Esophagus muscularis mucosa (tissue), 4 donors: ENCODE data around the gene C3orf70. TPM values are rescaled to one million over a fixed set of nuclear protein-coding genes. Genes with fewer than 3 reads are reported as not detected.
A peak's percentile ranks its signal among the peaks of the same experiment; 100 is the strongest.

Experiments
- DNase-seq: peaks from one replicate; pipeline ENCODE4 v3.0.0-alpha.2; 2017; ENCODE audit errors: extremely low spot score
- H3K27ac ChIP-seq, 4 donors: fragments of 200-600 bp; sonication (generic); replicated peaks in 1 of 4; 1 replicate in 3 of 4; 2 replicates in 1 of 4; pipeline ENCODE4 v1.5.1; 2016 to 2019; ENCODE audit warnings: mild to moderate bottlenecking in 1 of 4
- H3K27me3 ChIP-seq, 4 donors: fragments of 200-600 bp; sonication (generic); one replicate each; pipeline versions ENCODE4 v1.5.1 to v1.6.0; 2016 to 2019
- H3K36me3 ChIP-seq, 4 donors: fragments of 200-600 bp; sonication (generic); one replicate each; pipeline ENCODE4 v1.5.1; 2016 to 2019
- H3K4me1 ChIP-seq, 4 donors: fragments of 200-600 bp; sonication (generic); one replicate each; pipeline ENCODE4 v1.5.1; 2016 to 2019
- H3K4me3 ChIP-seq, 4 donors: fragments of 200-600 bp; sonication (generic); 1 replicate in 2 of 4; 2 replicates in 2 of 4; pipeline ENCODE4 v1.5.1; 2016 to 2019; ENCODE audit warnings: mild to moderate bottlenecking in 4 of 4, moderate library complexity in 1 of 4
- H3K9me3 ChIP-seq, 4 donors: fragments of 200-600 bp; sonication (generic); 1 replicate in 3 of 4; 2 replicates in 1 of 4; pipeline ENCODE4 v1.5.1; 2016 to 2019
- EP300 ChIP-seq: sonication (generic); formaldehyde crosslinking; IDR thresholded peaks from one replicate; pipeline ENCODE4 v1.6.1; 2017; ENCODE audit warnings: antibody characterized with exemption
- POLR2A ChIP-seq: fragments of 450-650 bp; IDR thresholded peaks from one replicate; pipeline ENCODE4 v1.6.1; 2017; ENCODE audit warnings: antibody characterized with exemption, moderate library complexity, mild to moderate bottlenecking, low read depth
- POLR2AphosphoS5 ChIP-seq, 2 donors: sonication (generic); formaldehyde crosslinking; IDR thresholded peaks; one replicate each; pipeline ENCODE4 v1.6.1; 2017; ENCODE audit warnings: antibody characterized with exemption in 2 of 2
- WGBS: methylation state at CpG from one replicate; pipeline ENCODE4 v1.1.5; 2018; 5-methylcytosine and 5-hydroxymethylcytosine counted together
- intact Hi-C: fragments of 100-400 bp; cut with DNase I; formaldehyde crosslinking; loops from one replicate; pipeline ENCODE4 v1.15.1; 2023
- total RNA-seq, 4 donors: library from RNA; depleted of rRNA; stranded (reverse); fragments of >200 nt; gene quantifications; one replicate each; pipeline versions ENCODE4 v1.1.0 to v1.2.1, GENCODE V29; 2016
- TF ChIP-seq, protein P1 (sequence below), 3 experiments: fragments of 200-600 bp in 2 of 3; fragments of 450-650 bp in 1 of 3; sonication (generic) in 2 of 3; IDR thresholded peaks; one replicate each; pipeline ENCODE4 v1.5.1; 2017 to 2019; ENCODE audit warnings: antibody characterized with exemption in 3 of 3, mild to moderate bottlenecking in 2 of 3, moderate library complexity in 1 of 3

Gene C3orf70
- total RNA-seq, 4 donors from 2014 or later: 33.1 to 54.0 (median 38.9) TPM

DNA sequence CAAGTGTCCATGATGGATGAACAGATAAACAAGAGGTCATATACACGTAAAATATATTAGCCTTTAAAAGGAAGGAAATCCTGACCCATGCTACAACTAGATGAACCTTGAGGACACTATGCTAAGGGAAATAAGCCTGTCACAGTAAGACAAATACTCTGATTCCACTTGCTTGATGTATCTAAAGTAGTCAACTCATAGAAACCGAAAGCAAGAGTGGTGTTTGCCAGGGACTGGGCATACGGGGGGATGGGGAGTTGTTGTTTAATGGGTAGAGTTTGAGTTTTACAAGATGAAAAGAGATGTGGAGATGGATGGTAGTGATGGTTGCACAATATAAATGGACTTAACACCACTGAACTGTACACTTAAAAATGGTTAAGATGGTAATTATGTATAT is 65.4 kb downstream of the C3orf70 start:
- WGBS: 67% methylated on average over 3 of the region's 3 CpGs
- peaks cover 0 to 10% (median 5%) of the 10 kb centered on the region in 4 donors for H3K36me3 ChIP-seq
- intact Hi-C loops: loop anchor here (5.0 kb wide), 1 partner anchor 65 kb away; the partner anchor contains the start of gene C3orf70
- DNase-seq: no peak
- peaks cover 0 to 47% (median 42%) of the 10 kb centered on the region in 4 donors for H3K4me1 ChIP-seq
- H3K9me3 ChIP-seq: no peaks in the 10 kb centered on the region
- TF ChIP-seq POLR2A (no peak), POLR2AphosphoS5 (IDR thresholded peaks at IDR 0.05) (no peak), EP300 (no peak)
- TF ChIP-seq, protein P1, sequence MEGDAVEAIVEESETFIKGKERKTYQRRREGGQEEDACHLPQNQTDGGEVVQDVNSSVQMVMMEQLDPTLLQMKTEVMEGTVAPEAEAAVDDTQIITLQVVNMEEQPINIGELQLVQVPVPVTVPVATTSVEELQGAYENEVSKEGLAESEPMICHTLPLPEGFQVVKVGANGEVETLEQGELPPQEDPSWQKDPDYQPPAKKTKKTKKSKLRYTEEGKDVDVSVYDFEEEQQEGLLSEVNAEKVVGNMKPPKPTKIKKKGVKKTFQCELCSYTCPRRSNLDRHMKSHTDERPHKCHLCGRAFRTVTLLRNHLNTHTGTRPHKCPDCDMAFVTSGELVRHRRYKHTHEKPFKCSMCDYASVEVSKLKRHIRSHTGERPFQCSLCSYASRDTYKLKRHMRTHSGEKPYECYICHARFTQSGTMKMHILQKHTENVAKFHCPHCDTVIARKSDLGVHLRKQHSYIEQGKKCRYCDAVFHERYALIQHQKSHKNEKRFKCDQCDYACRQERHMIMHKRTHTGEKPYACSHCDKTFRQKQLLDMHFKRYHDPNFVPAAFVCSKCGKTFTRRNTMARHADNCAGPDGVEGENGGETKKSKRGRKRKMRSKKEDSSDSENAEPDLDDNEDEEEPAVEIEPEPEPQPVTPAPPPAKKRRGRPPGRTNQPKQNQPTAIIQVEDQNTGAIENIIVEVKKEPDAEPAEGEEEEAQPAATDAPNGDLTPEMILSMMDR (IDR thresholded peaks at IDR 0.05): no peak
- H3K27ac ChIP-seq: no peak overlapping the region
- H3K4me3 ChIP-seq: no peak overlapping the region
- H3K27me3 ChIP-seq: no peaks in the 10 kb centered on the region

DNA sequence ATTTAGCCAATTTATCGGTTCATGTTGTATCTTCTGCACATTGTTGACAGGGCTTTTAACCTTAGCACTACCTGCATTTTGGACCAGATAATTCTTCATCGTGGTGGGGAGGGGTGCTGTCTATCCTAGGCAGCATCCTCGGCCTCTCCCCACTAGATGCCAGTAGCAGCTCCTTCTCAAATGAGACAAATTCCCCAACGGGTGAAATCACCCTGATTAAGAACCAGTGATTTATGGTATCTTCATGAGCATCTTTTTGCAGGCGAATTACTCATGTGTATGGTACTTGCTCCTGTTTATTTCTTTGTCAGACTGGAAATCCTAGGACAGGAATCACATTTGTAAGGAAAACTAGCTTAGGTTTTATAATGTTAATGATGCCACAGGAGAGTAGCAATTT is 68.0 kb downstream of the C3orf70 start:
- intact Hi-C loops: loop anchor here (2.0 to 5.0 kb wide), 2 partner anchors 67 to 92 kb away; partner anchors contain the start of gene C3orf70
- TF ChIP-seq POLR2AphosphoS5 (IDR thresholded peaks at IDR 0.05) (peak in 1 of 2 donors; percentile 50), EP300 (no peak), POLR2A (no peak)
- TF ChIP-seq, protein P1 (IDR thresholded peaks at IDR 0.05): peak; percentile 40 to 52 (median 43)
- Histone ChIP-seq H3K9me3 (no peaks in the 10 kb centered on the region), H3K36me3 (peaks cover 0 to 33% (median 16%) of the 10 kb centered on the region in 4 donors), H3K4me3 (no peak overlapping the region), H3K4me1 (peaks cover 0 to 39% (median 32%) of the 10 kb centered on the region in 4 donors), H3K27ac (peak overlapping the region in 1 of 4 donors; percentile 2), H3K27me3 (no peaks in the 10 kb centered on the region)
- 54% methylated on average over 5 of the region's 5 CpGs for WGBS
- DNase-seq: no peak

DNA sequence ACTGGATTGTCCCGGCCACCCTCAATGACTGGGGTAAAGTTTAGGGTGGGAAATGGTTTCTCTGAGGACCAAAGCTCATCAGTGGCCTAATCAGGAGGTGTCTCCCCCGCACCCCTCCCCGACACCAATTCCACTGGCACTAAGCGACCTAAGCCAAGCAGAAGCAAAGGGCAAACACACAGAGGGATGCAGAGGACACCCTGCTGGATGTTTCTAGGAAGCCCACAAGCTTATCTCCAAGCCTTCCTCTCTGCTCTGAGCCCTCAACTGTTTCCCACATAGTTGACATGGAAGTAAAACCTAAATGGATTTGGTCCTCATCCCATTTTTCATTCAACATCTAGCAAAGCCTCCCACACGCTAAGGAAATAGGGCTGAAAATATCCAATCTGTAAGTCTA is 68.5 kb downstream of the C3orf70 start:
- no peak overlapping the region for H3K27ac ChIP-seq
- H3K4me3 ChIP-seq: no peak overlapping the region
- peaks cover 0 to 42% (median 31%) of the 10 kb centered on the region in 4 donors for H3K4me1 ChIP-seq
- TF ChIP-seq, protein P1 (IDR thresholded peaks at IDR 0.05): no peak
- TF ChIP-seq POLR2A (no peak), POLR2AphosphoS5 (IDR thresholded peaks at IDR 0.05) (no peak), EP300 (no peak)
- intact Hi-C loops: loop anchor here (2.0 kb wide), 1 partner anchor 92 kb away; no protein-coding TSS in a partner anchor
- 77% methylated on average over 5 of the region's 5 CpGs for WGBS
- DNase-seq: no peak
- no peaks in the 10 kb centered on the region for H3K27me3 ChIP-seq
- H3K36me3 ChIP-seq: peaks cover 0 to 36% (median 16%) of the 10 kb centered on the region in 4 donors
- H3K9me3 ChIP-seq: no peaks in the 10 kb centered on the region

DNA sequence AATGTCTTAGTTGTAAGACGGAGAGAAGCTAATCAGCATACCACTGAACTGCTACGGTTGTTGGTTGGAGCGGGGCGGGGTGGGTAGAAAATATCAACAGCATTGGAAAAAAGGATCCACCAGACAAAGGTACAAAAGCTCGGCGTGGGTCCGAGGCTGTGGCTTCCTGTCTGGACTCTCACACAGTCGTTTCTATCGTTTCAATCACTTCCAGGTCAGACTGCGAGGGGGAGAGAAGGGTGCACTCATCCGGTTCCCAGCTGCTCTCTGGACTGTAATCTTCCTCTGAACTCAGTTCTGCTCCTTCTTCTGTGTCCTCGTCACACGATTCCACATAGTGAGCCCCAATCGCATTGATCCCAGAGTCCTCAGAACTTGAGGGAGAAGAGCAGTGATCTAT is 70.0 kb downstream of the C3orf70 start:
- no peaks in the 10 kb centered on the region for H3K27me3 ChIP-seq
- no peak for TF ChIP-seq POLR2A
- TF ChIP-seq, protein P1 (IDR thresholded peaks at IDR 0.05): no peak
- TF ChIP-seq POLR2AphosphoS5 (IDR thresholded peaks at IDR 0.05): no peak
- TF ChIP-seq EP300: no peak
- H3K9me3 ChIP-seq: no peaks in the 10 kb centered on the region
- WGBS: 72% methylated on average over 14 of the region's 14 CpGs
- H3K36me3 ChIP-seq: peaks cover 0 to 41% (median 16%) of the 10 kb centered on the region in 4 donors
- peaks cover 0 to 31% (median 28%) of the 10 kb centered on the region in 4 donors for H3K4me1 ChIP-seq
- DNase-seq: no peak
- H3K27ac ChIP-seq: no peak overlapping the region
- no peak overlapping the region for H3K4me3 ChIP-seq
- intact Hi-C loops: no loop called here

DNA sequence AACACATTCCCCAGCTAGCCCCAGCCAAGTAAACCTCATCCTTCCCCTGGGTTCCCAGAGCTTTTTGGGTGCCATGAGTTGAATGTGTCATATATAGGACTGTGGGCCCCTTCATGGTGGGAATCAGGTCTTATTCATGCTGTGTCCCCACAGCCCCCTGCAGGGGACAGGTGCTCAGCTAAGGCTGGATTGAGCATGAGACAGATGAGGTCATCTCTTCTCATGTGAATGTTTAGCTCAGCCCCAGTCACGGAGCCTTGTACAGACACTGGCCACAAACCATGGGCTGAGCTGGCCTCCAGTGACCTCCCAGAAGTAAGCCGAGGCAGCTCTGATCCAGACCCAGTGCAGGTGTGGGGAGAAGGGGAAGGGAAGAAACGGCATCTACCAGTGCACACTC is 70.7 kb downstream of the C3orf70 start:
- H3K9me3 ChIP-seq: no peaks in the 10 kb centered on the region
- 76% methylated on average over 3 of the region's 3 CpGs for whole genome bisulfite sequencing
- peaks cover 0 to 31% (median 23%) of the 10 kb centered on the region in 4 donors for H3K4me1 ChIP-seq
- no peak for TF ChIP-seq POLR2AphosphoS5 (IDR thresholded peaks at IDR 0.05)
- no peak for TF ChIP-seq POLR2A
- TF ChIP-seq, protein P1 (IDR thresholded peaks at IDR 0.05): no peak
- TF ChIP-seq EP300: no peak
- DNase-seq: no peak
- no peak overlapping the region for H3K4me3 ChIP-seq
- H3K36me3 ChIP-seq: peaks cover 0 to 48% (median 16%) of the 10 kb centered on the region in 4 donors
- no peaks in the 10 kb centered on the region for H3K27me3 ChIP-seq
- H3K27ac ChIP-seq: no peak overlapping the region
- intact Hi-C loops: no loop called here
